ENCODE data around the gene GAB2.

Gene GAB2

GRCh38 chr11:78261828-78262227 lies 155.8 kb downstream of the GAB2 start:
- H3K79me2 ChIP-seq (ENCODE audit: insufficient read depth, low read length): no peaks in the 10 kb centered on the region
- H3F3A ChIP-seq (ENCODE audit: insufficient read depth, low read length): no peaks in the 10 kb centered on the region
- no peaks in the 10 kb centered on the region for H3K9me2 ChIP-seq (ENCODE audit: low read depth, low read length)
- H3K9me3 ChIP-seq (ENCODE audit: low read length): no peaks in the 10 kb centered on the region
- no peaks in the 10 kb centered on the region for H4K20me1 ChIP-seq (ENCODE audit: insufficient read depth, low read length)
- no peaks in the 10 kb centered on the region for H3K27me3 ChIP-seq (ENCODE audit: insufficient read depth, low read length)
- H3K36me3 ChIP-seq (ENCODE audit: insufficient read depth, low read length): no peaks in the 10 kb centered on the region
- no peaks in the 10 kb centered on the region for H3K4me1 ChIP-seq (ENCODE audit: insufficient read depth, low read length, severe bottlenecking)
- H3K27ac ChIP-seq (ENCODE audit: low read depth, low read length, poor library complexity, severe bottlenecking): no peak overlapping the region
- TF ChIP-seq EZH2 (IDR thresholded peaks at IDR 0.05; ENCODE audit: borderline replicate concordance, low read length) (no peak), CTCF (IDR thresholded peaks at IDR 0.05; ENCODE audit: low read length) (no peak)
- no peak overlapping the region for H3K4me3 ChIP-seq (ENCODE audit: low read depth, low read length, poor library complexity, severe bottlenecking)
- H3K4me2 ChIP-seq (ENCODE audit: low read length): no peak overlapping the region
- no peak overlapping the region for H3K9ac ChIP-seq (ENCODE audit: low read length)
- no peak overlapping the region for H2AFZ ChIP-seq (ENCODE audit: low read length)

- H3K36me3 ChIP-seq (ENCODE audit: insufficient read depth, low read length): no peaks in the 10 kb centered on the region
- H3K27me3 ChIP-seq (ENCODE audit: insufficient read depth, low read length): no peaks in the 10 kb centered on the region
- no peaks in the 10 kb centered on the region for H3K79me2 ChIP-seq (ENCODE audit: insufficient read depth, low read length)
- no peak overlapping the region for H3K4me2 ChIP-seq (ENCODE audit: low read length)
- H3K9me3 ChIP-seq (ENCODE audit: low read length): no peaks in the 10 kb centered on the region
- TF ChIP-seq CTCF (IDR thresholded peaks at IDR 0.05; ENCODE audit: low read length) (no peak), EZH2 (IDR thresholded peaks at IDR 0.05; ENCODE audit: borderline replicate concordance, low read length) (no peak)
- H3K4me3 ChIP-seq (ENCODE audit: low read depth, low read length, poor library complexity, severe bottlenecking): no peak overlapping the region
- H2AFZ ChIP-seq (ENCODE audit: low read length): no peak overlapping the region
- no peaks in the 10 kb centered on the region for H3K9me2 ChIP-seq (ENCODE audit: low read depth, low read length)
- no peaks in the 10 kb centered on the region for H4K20me1 ChIP-seq (ENCODE audit: insufficient read depth, low read length)
- H3K27ac ChIP-seq (ENCODE audit: low read depth, low read length, poor library complexity, severe bottlenecking): no peak overlapping the region
- no peaks in the 10 kb centered on the region for H3F3A ChIP-seq (ENCODE audit: insufficient read depth, low read length)
- H3K9ac ChIP-seq (ENCODE audit: low read length): no peak overlapping the region
- H3K4me1 ChIP-seq (ENCODE audit: insufficient read depth, low read length, severe bottlenecking): no peaks in the 10 kb centered on the region
These were observed 156.3 kb downstream of the GAB2 start for GRCh38 chr11:78261367-78261766.

GRCh38 chr11:78259777-78260487 lies 157.7 kb downstream of the GAB2 start:
- H3K27me3 ChIP-seq (ENCODE audit: insufficient read depth, low read length): no peaks in the 10 kb centered on the region
- no peaks in the 10 kb centered on the region for H4K20me1 ChIP-seq (ENCODE audit: insufficient read depth, low read length)
- H3K9me3 ChIP-seq (ENCODE audit: low read length): no peaks in the 10 kb centered on the region
- no peaks in the 10 kb centered on the region for H3F3A ChIP-seq (ENCODE audit: insufficient read depth, low read length)
- H3K4me3 ChIP-seq (ENCODE audit: low read depth, low read length, poor library complexity, severe bottlenecking): no peak overlapping the region
- H3K9me2 ChIP-seq (ENCODE audit: low read depth, low read length): no peaks in the 10 kb centered on the region
- no peak overlapping the region for H3K4me2 ChIP-seq (ENCODE audit: low read length)
- H3K27ac ChIP-seq (ENCODE audit: low read depth, low read length, poor library complexity, severe bottlenecking): no peak overlapping the region
- H3K4me1 ChIP-seq (ENCODE audit: insufficient read depth, low read length, severe bottlenecking): no peaks in the 10 kb centered on the region
- H3K9ac ChIP-seq (ENCODE audit: low read length): no peak overlapping the region
- no peaks in the 10 kb centered on the region for H3K79me2 ChIP-seq (ENCODE audit: insufficient read depth, low read length)
- H3K36me3 ChIP-seq (ENCODE audit: insufficient read depth, low read length): no peaks in the 10 kb centered on the region
- H2AFZ ChIP-seq (ENCODE audit: low read length): no peak overlapping the region
- TF ChIP-seq EZH2 (IDR thresholded peaks at IDR 0.05; ENCODE audit: borderline replicate concordance, low read length) (no peak), CTCF (IDR thresholded peaks at IDR 0.05; ENCODE audit: low read length) (no peak)
